GM18505 (cell line): ENCODE measurements around the gene NDUFS6.
"Not testable (repeated sequence)": the region's sequence is repeated elsewhere in the genome, so short reads cannot be mapped to it uniquely, and the experiment has no call there.

Experiments used
- ATAC-seq: cut with Tn5 transposase; IDR thresholded peaks from one replicate; pipeline ENCODE4 v1.9.1; 2021; ENCODE audit not compliant: unreplicated experiment
- POLR2A ChIP-seq: IDR thresholded peaks from 4 replicates; pipeline ENCODE4 v1.6.1; 2011; ENCODE audit warnings: borderline replicate concordance; ENCODE audit not compliant: insufficient read depth, insufficient read length; ENCODE audit errors: extremely low read depth

Gene NDUFS6

GRCh38 chr5:1804001-1804690 is 2.9 kb downstream of the NDUFS6 start:
- no peak for TF ChIP-seq POLR2A
- ATAC-seq, result no peak

DNA sequence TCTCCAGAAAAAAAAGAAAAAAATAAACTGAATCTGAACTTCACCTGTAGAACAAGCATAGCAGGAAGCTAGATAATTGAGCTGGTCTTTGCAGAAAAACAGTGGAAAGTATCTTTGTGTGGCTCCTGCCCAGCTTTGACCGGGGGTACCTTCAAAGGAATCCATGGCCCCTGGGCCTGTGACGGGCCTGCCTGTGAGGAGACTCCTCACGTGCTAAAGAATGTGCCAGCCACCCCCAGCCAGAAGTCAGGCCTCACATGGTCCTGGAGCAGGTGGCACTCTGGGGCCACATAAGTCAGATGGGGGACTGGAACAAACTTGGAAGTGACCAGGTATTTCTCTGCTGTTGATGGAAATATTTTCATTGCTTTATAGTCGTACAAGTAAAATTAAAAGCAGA is 4.1 kb downstream of the NDUFS6 start:
- TF ChIP-seq POLR2A, result no peak
- ATAC-seq, result no peak

DNA sequence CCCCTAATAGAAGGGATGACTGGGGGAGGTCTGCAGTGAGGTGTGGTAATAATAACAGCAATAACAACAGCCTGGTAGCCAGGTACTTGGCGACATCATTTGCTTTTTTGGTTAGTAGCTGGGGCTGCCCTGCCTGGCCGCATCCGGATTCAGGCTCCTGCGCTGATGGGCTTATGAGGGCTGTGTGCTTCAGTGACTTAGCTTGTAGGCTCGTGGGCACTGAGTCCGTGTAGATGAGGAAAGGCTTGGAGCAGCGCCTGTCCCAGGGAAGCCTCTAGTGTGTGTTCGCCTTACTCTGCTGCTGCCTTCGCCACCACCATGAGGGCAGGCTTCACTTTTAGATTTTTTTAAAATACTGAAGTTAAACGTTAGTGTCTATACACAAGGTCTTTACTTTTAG is 4.5 kb downstream of the NDUFS6 start:
- no peak for TF ChIP-seq POLR2A
- no peak for ATAC-seq

DNA sequence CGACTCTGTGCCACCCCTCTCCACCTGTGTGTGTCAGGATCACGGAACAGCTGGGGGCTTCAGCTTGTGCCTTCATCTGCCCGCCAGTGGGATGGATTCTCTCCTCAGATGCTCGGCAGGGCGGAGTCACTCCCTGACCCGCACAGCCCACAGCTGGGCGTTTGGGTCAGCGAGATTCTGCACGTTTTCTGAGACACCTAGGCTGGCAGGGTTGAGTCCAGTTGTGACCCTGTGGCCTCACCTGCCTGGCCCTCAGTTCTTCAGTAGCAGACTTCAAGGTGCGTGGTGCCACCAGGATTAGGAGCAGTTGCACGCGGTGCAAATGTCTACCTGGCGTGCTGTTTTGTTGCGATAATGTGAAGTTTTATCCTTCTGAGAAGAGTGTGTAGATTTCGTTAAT is 5.0 kb downstream of the NDUFS6 start:
- no peak for TF ChIP-seq POLR2A
- no peak for ATAC-seq

DNA sequence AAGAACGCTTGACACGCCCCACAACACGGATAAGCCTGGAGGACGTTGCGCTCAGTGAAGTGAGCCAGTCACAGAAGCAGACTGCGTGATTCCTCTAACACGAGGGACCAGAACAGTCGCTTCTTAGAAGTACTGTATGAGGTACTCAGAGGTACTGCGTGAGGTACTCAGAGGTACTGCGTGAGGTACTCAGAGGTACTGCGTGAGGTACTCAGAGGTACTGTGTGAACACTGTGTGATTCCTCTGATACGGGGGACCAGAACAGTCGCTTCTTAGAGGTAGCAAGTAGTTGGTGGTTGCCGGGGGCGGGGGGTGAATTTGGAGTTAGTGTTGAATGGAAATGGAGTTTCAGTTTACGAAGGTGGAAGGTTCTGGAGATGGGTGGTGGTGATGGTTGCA is 5.8 kb downstream of the NDUFS6 start:
- TF ChIP-seq POLR2A, result no peak
- ATAC-seq, result no peak

- TF ChIP-seq POLR2A, result no peak
- no peak for ATAC-seq
Observed at GRCh38 chr5:1807451-1808185, 6.4 kb downstream of the NDUFS6 start.

DNA sequence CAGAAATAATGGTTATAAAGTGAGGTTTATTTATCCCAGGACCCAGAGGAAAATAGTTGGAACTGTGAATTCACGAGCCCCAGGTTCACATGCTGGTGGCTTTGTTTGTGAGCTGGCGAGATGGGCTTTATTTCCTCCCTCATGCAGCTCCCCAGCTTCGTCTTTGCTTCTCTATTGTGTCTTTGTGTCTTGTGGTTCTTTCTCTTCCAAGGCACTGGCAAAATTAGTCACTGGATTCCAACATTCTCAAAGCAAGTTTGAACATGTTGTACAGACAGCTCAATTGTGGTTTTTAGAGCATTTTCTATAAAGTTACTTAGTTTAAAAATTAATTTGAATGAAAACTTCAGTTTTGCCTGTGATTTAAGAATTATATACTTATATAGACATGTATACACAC is 7.2 kb downstream of the NDUFS6 start:
- ATAC-seq, result no peak
- no peak for TF ChIP-seq POLR2A

GRCh38 chr5:1809416-1810035 is 8.3 kb downstream of the NDUFS6 start:
- TF ChIP-seq POLR2A, result no peak
- ATAC-seq, result no peak

DNA sequence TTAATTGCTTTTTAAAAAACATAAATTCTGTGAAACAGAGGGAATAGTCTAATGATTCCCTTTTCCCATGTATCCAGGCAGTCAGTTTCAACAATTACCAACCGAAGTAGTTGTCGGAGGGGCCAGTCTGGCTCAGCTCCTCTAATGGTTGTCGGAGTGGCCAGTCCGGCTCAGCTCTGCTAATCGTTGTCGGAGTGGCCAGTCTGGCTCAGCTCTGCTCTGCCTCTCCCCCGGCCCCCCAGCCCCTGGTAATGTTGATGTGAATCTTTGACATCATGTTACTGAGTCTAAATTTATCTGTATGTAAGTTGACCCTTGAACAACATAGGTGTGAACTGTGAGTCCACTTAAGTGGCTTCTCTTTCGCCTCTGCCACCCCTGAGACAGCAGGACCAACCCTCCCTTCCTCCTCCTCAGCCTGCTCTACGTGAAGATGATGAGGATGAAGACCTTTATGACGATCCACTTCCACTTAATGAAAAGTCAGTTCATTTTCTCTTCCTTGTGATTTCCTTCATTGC is 9.4 kb downstream of the NDUFS6 start:
- no peak for ATAC-seq
- no peak for TF ChIP-seq POLR2A

- no peak for TF ChIP-seq POLR2A
- ATAC-seq, result no peak
Observed at GRCh38 chr5:1814183-1815020, 13.2 kb downstream of the NDUFS6 start.

- no peak for TF ChIP-seq POLR2A
- no peak for ATAC-seq
Observed at GRCh38 chr5:1815071-1815786, 14.0 kb downstream of the NDUFS6 start.

DNA sequence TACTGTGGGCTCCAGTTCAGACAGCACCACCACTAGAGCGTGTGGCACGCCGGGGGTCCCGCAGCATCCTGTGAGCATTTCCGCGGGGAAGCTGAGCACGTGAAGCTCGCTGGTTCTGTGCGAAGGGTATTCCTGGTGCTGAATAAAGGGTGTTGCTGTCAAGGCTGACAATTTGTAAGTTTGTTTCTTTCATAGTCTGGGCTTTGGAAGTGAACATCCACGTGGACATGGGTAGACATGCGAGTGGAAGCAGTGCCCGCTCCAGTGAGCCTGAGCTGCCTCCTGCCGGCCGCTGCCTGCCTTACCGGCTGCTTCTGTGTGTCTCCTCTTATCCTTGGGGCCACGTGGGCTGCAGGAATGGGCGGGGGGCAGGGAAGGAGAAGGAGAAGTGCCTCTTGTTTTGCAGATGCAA is 14.7 kb downstream of the NDUFS6 start:
- TF ChIP-seq POLR2A, result no peak
- ATAC-seq, result no peak

DNA sequence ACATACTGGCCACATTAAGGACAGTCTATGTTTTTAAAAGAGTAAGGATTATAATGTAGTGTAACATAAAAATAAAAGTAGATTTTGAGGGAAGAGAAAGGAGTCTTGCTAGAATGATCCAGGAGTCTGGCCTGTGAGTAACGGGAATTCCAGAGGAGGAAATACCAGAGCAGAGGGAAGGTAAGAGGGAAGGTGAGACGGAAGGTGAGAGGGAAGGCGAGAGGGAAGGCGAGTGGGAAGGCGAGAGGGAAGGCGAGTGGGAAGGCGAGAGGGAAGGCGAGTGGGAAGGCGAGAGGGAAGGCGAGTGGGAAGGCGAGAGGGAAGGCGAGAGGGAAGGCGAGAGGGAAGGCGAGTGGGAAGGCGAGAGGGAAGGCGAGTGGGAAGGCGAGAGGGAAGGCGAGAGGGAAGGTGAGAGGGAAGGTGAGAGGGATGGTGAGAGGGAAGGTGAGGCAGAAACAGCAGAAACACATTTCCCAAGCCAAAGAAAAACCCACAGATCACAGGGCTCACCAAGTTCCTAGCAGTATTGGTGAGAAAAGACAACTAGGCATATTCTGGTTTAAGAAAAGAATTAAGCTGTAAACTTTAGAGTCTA is 15.4 kb downstream of the NDUFS6 start:
- ATAC-seq, result not testable (repeated sequence)
